ENCODE data around the gene DNAJA3.

- no peak for TF ChIP-seq EP300 (IDR thresholded peaks at IDR 0.05)
- no peak for TF ChIP-seq CTCF (IDR thresholded peaks at IDR 0.05)
Observed at GRCh38 chr16:4443986-4444385, 18.3 kb downstream of the DNAJA3 start.
